Activated CD8-positive, alpha-beta memory T cell treated with anti-CD3 and anti-CD28 coated beads for 36 hours (primary cell): ENCODE results near the gene INTS1. TPM values are rescaled to one million over a fixed set of nuclear protein-coding genes. Genes with fewer than 3 reads are reported as not detected.

Experiments used
- total RNA-seq, 2 experiments: library from RNA; stranded (reverse); gene quantifications; one replicate each; pipeline ENCODE4 v1.2.3, GENCODE V29; 2021

Gene INTS1
- total RNA-seq, 2 experiments from 2014 or later, result 95.8 to 103 TPM

Other genes with a start within 250 kb of the INTS1 start
- 1 to 10 TPM; 2.3 to 5.2 TPM for gene MICALL2, start 44.9 kb downstream of the INTS1 start, total RNA-seq
- gene MAFK, start 26.3 kb upstream of the INTS1 start, total RNA-seq, result 10 to 100 TPM; 40.6 to 40.8 TPM
- gene TMEM184A, start 51.8 kb upstream of the INTS1 start, total RNA-seq, result not detected
- gene PSMG3, start 65.6 kb upstream of the INTS1 start, total RNA-seq, result 10 to 100 TPM; 69.9 to 74.6 TPM
- gene ELFN1, start 165.9 kb upstream of the INTS1 start, total RNA-seq, result under 1 TPM; 0.17 to 0.27 TPM